H1 (cell line): ENCODE results near the gene KIAA0930. TPM values are rescaled to one million over a fixed set of nuclear protein-coding genes. Genes with fewer than 3 reads are reported as not detected.

Experiments
- CTCF ChIA-PET: fragments of 300-600 bp; sonication (Branson Sonifier 250); formaldehyde crosslinking; loops from one replicate; lab custom pipeline; 2021; ENCODE audit not compliant: partially characterized antibody; lab: Charles Lee
- POLR2A ChIA-PET: fragments of 300-600 bp; sonication (Branson Sonifier 250); formaldehyde crosslinking; loops from one replicate; lab custom pipeline; 2021; ENCODE audit warnings: inconsistent platforms; ENCODE audit not compliant: partially characterized antibody; lab: Charles Lee
- DNase-seq, 2 experiments: peaks; one replicate each; pipeline versions ENCODE4 v3.0.0 to v3.0.0-alpha.2; 2010 to 2022; ENCODE audit warnings: low spot score in 2 of 2, low read depth in 1 of 2, mixed read lengths in 1 of 2
- FAIRE-seq: peaks from 2 replicates; lab custom pipeline; 2011; peaks lifted over from hg19 to GRCh38; lab: Jason Lieb, UNC
- H2AFZ ChIP-seq: 2 replicates; pipeline ENCODE4 v1.8.1; 2012; ENCODE audit warnings: low read length, inconsistent platforms
- H2AK5ac ChIP-seq: 2 replicates; pipeline ENCODE4 v1.6.1; 2013; ENCODE audit warnings: low read depth, low read length
- H2BK120ac ChIP-seq: replicated peaks from 2 replicates; pipeline ENCODE3; 2013; ENCODE audit warnings: low read depth, low read length, inconsistent platforms
- H2BK12ac ChIP-seq: 2 replicates; pipeline ENCODE4 v1.6.1; 2013; ENCODE audit warnings: low read depth, low read length
- H2BK15ac ChIP-seq: 2 replicates; pipeline ENCODE4 v1.6.1; 2013; ENCODE audit warnings: low read length
- H2BK20ac ChIP-seq: 2 replicates; pipeline ENCODE4 v1.6.1; 2013; ENCODE audit warnings: low read length
- H2BK5ac ChIP-seq: 2 replicates; pipeline ENCODE4 v1.6.1; 2013; ENCODE audit warnings: low read depth, low read length
- H3K14ac ChIP-seq: 2 replicates; pipeline ENCODE4 v1.6.1; 2013; ENCODE audit warnings: inconsistent platforms; ENCODE audit not compliant: insufficient read length
- H3K18ac ChIP-seq: 2 replicates; pipeline ENCODE4 v1.6.1; 2013; ENCODE audit warnings: low read length; ENCODE audit errors: extremely low read depth
- H3K23ac ChIP-seq: 2 replicates; pipeline ENCODE4 v1.6.1; 2013; ENCODE audit warnings: inconsistent platforms; ENCODE audit not compliant: insufficient read length
- H3K23me2 ChIP-seq: 2 replicates; pipeline ENCODE4 v1.6.1; 2013; ENCODE audit warnings: low read depth, low read length
- H3K27ac ChIP-seq: 2 replicates; pipeline ENCODE4 v1.6.1; 2011; ENCODE audit warnings: low read depth, low read length, inconsistent platforms
- H3K27me3 ChIP-seq, 4 experiments: replicated peaks in 1 of 4; 1 replicate in 1 of 4; 2 replicates in 3 of 4; pipeline versions ENCODE4 v1.6.1 to v1.8.1; 2011 to 2013; ENCODE audit warnings: low read length in 3 of 4, mild to moderate bottlenecking in 3 of 4, inconsistent platforms in 2 of 4, mixed read lengths in 2 of 4, moderate library complexity in 1 of 4; ENCODE audit not compliant: control insufficient read depth in 3 of 4, insufficient read depth in 3 of 4; ENCODE audit errors: extremely low read depth in 1 of 4
- H3K36me3 ChIP-seq, 4 experiments: 2 replicates each; pipeline versions ENCODE4 v1.6.1 to v1.8.1; 2011 to 2013; ENCODE audit warnings: mild to moderate bottlenecking in 4 of 4, low read length in 3 of 4, moderate library complexity in 2 of 4, control low read depth in 1 of 4, inconsistent platforms in 1 of 4; ENCODE audit not compliant: insufficient read depth in 4 of 4, control insufficient read depth in 2 of 4
- H3K4ac ChIP-seq: replicated peaks from 2 replicates; pipeline ENCODE3; 2013; ENCODE audit warnings: low read length, low read depth, mixed read lengths, inconsistent platforms; ENCODE audit not compliant: insufficient read length
- H3K4me1 ChIP-seq, 4 experiments: replicated peaks in 1 of 4; 1 replicate in 1 of 4; 2 replicates in 3 of 4; pipeline versions ENCODE4 v1.6.1 to v1.8.1; 2011 to 2013; ENCODE audit warnings: low read length in 3 of 4, inconsistent platforms in 2 of 4, mixed read lengths in 1 of 4; ENCODE audit not compliant: insufficient read depth in 4 of 4, control insufficient read depth in 3 of 4
- H3K4me2 ChIP-seq, 2 experiments: 2 replicates each; pipeline versions ENCODE4 v1.6.1 to v1.8.1; 2011 to 2013; ENCODE audit warnings: low read depth in 2 of 2, low read length in 2 of 2, control low read depth in 1 of 2, inconsistent platforms in 1 of 2, mild to moderate bottlenecking in 1 of 2; ENCODE audit not compliant: insufficient read depth in 1 of 2
- H3K4me3 ChIP-seq, 4 experiments: fragments of 200-600, 300-600 bp in 1 of 4; sonication (generic), shearing (Covaris generic), sonication (Bioruptor Twin) in 1 of 4; 2 replicates each; pipeline versions ENCODE4 v1.5.1 to v1.8.1; 2011 to 2016; ENCODE audit warnings: low read length in 4 of 4, low read depth in 3 of 4, control low read depth in 2 of 4, inconsistent platforms in 2 of 4, mild to moderate bottlenecking in 2 of 4, mixed read lengths in 1 of 4, moderate library complexity in 1 of 4; ENCODE audit not compliant: insufficient read depth in 2 of 4; ENCODE audit errors: extremely low read depth in 1 of 4
- H3K56ac ChIP-seq: replicated peaks from 2 replicates; pipeline ENCODE3; 2013; ENCODE audit warnings: low read depth, mild to moderate bottlenecking, mixed read lengths, low read length, inconsistent platforms; ENCODE audit not compliant: insufficient read length
- H3K79me1 ChIP-seq: 2 replicates; pipeline ENCODE4 v1.6.1; 2013; ENCODE audit warnings: low read depth, low read length, control low read depth
- H3K79me2 ChIP-seq, 2 experiments: 2 replicates each; pipeline versions ENCODE4 v1.6.1 to v1.8.1; 2012 to 2013; ENCODE audit warnings: low read length in 2 of 2, mild to moderate bottlenecking in 2 of 2, inconsistent platforms in 1 of 2; ENCODE audit not compliant: insufficient read depth in 2 of 2, control insufficient read depth in 1 of 2
- H3K9ac ChIP-seq, 4 experiments: replicated peaks in 1 of 4; 1 replicate in 1 of 4; 2 replicates in 3 of 4; pipeline versions ENCODE4 v1.6.1 to v1.8.1; 2011 to 2013; ENCODE audit warnings: low read depth in 3 of 4, low read length in 3 of 4, control low read depth in 2 of 4, mild to moderate bottlenecking in 2 of 4, moderate library complexity in 2 of 4, inconsistent platforms in 1 of 4; ENCODE audit errors: extremely low read depth in 1 of 4
- H3K9me3 ChIP-seq, 2 experiments: 2 replicates each; pipeline versions ENCODE4 v1.6.1 to v1.8.1; 2012 to 2013; ENCODE audit warnings: mild to moderate bottlenecking in 2 of 2, moderate library complexity in 2 of 2, control low read depth in 1 of 2, inconsistent platforms in 1 of 2, low read depth in 1 of 2, low read length in 1 of 2, mixed read lengths in 1 of 2; ENCODE audit not compliant: insufficient read depth in 2 of 2
- H4K20me1 ChIP-seq, 2 experiments: replicated peaks in 1 of 2; 2 replicates each; pipeline versions ENCODE3 to v1.8.1; 2011 to 2013; ENCODE audit warnings: inconsistent platforms in 2 of 2, low read length in 2 of 2, mild to moderate bottlenecking in 1 of 2; ENCODE audit not compliant: insufficient read depth in 2 of 2, control insufficient read depth in 1 of 2
- H4K5ac ChIP-seq: 2 replicates; pipeline ENCODE4 v1.6.1; 2013; ENCODE audit warnings: low read length, low read depth, mixed read lengths, inconsistent platforms; ENCODE audit not compliant: insufficient read length
- H4K8ac ChIP-seq: 2 replicates; pipeline ENCODE4 v1.8.0; 2013; ENCODE audit warnings: mild to moderate bottlenecking, moderate library complexity, low read length, inconsistent platforms; ENCODE audit not compliant: insufficient read depth; ENCODE audit errors: extremely low read depth
- H4K91ac ChIP-seq: replicated peaks from 2 replicates; pipeline ENCODE3; 2013; ENCODE audit warnings: low read length, mixed read lengths, inconsistent platforms; ENCODE audit not compliant: insufficient read length
- CTBP2 ChIP-seq: IDR thresholded peaks from 2 replicates; pipeline ENCODE4 v1.7.0; 2011; ENCODE audit warnings: borderline replicate concordance, mild to moderate bottlenecking, moderate library complexity, mixed read lengths, low read length; ENCODE audit not compliant: insufficient read depth, insufficient read length
- GABPA ChIP-seq: IDR thresholded peaks from 2 replicates; pipeline ENCODE4 v1.6.1; 2011; ENCODE audit warnings: mild to moderate bottlenecking, low read length, moderate library complexity, borderline replicate concordance; ENCODE audit not compliant: insufficient read depth
- GTF2F1 ChIP-seq: IDR thresholded peaks from 2 replicates; pipeline ENCODE4 v1.6.1; 2012; ENCODE audit warnings: low read depth, low read length, improper control_type of control experiment, borderline replicate concordance
- POU5F1 ChIP-seq: IDR thresholded peaks from 2 replicates; pipeline ENCODE4 v1.6.1; 2011; ENCODE audit warnings: low read depth, mild to moderate bottlenecking, low read length, moderate library complexity
- RNF2 ChIP-seq: fragments of 200-900, 300-1000 bp; sonication (generic); IDR thresholded peaks from 2 replicates; pipeline ENCODE4 v1.7.1; 2016; ENCODE audit warnings: borderline replicate concordance, low read depth, mild to moderate bottlenecking, antibody characterized with exemption, low read length; ENCODE audit not compliant: poor library complexity, severe bottlenecking; ENCODE audit errors: missing control alignments
- SP2 ChIP-seq: IDR thresholded peaks from 2 replicates; pipeline ENCODE4 v1.6.1; 2012; ENCODE audit warnings: mild to moderate bottlenecking, low read length, inconsistent platforms
- SP4 ChIP-seq: IDR thresholded peaks from 2 replicates; pipeline ENCODE4 v1.6.1; 2012; ENCODE audit warnings: low read length, inconsistent platforms
- TAF7 ChIP-seq: optimal IDR thresholded peaks from 2 replicates; pipeline ENCODE3; 2011; ENCODE audit warnings: low read depth, mild to moderate bottlenecking, inconsistent platforms, low read length, moderate library complexity, borderline replicate concordance
- ZNF274 ChIP-seq: IDR thresholded peaks from 2 replicates; pipeline ENCODE4 v1.7.0; 2012; ENCODE audit warnings: low read length, borderline replicate concordance; ENCODE audit errors: extremely low read depth
- WGBS, 2 experiments: shearing (Covaris generic) in 1 of 2; methylation state at CpG; one replicate each; pipeline versions ENCODE4 v1.1.6 to v1.1.7; 2013 to 2015; ENCODE audit warnings: low lambda C conversion rate in 2 of 2, mixed read lengths in 2 of 2, inconsistent platforms in 1 of 2, low coverage in 1 of 2, missing lambda C conversion rate in 1 of 2; ENCODE audit not compliant: insufficient replicate concordance in 2 of 2, insufficient coverage in 1 of 2, insufficient read length in 1 of 2; ENCODE audit errors: extremely low coverage in 1 of 2, missing lambda C conversion rate in 1 of 2; 5-methylcytosine and 5-hydroxymethylcytosine counted together
- polyA plus RNA-seq, 7 experiments: library from polyadenylated mRNA; depleted of rRNA in 3 of 7; stranded (reverse) in 5 of 7; unstranded in 2 of 7; fragments of >200 nt in 5 of 7; fragments of 200-250 nt in 2 of 7; gene quantifications; 1 replicate in 5 of 7; 2 replicates in 1 of 7; 4 replicates in 1 of 7; pipeline versions ENCODE4 v1.2.1 to v1.2.3, GENCODE V29; 2011 to 2013; ENCODE audit warnings: missing spikeins in 2 of 7, mixed read lengths in 2 of 7
- total RNA-seq: library from RNA; stranded (reverse); fragmentation: NEBNext Ultra II Directional; extraction: Animal tissue kit (Norgen Biotek cat#: 25700); gene quantifications from 2 replicates; pipeline ENCODE4 v1.2.1, GENCODE V29; 2021

KIAA0930 gene
- total and polyA plus RNA-seq, 2 of the 8 experiments (the other 6 are each of a cell fraction or from before 2014, with no cell fraction given), result 61.9 to 66.1 TPM

GRCh38 chr22:45223304-45224117 lies 17.2 kb downstream of the KIAA0930 start:
- Histone ChIP-seq H3K14ac (no peak overlapping the region), H4K20me1 (peaks cover 2 to 20% of the 10 kb centered on the region in 2 experiments), H4K91ac (no peak overlapping the region), H4K8ac (no peak overlapping the region), H3K36me3 (no peaks in the 10 kb centered on the region), H3K79me1 (peaks cover 2% of the 10 kb centered on the region; the same call in 1 of the 2 replicates), H3K27ac (no peak overlapping the region), H3K4me2 (no peak overlapping the region), H2BK12ac (no peak overlapping the region), H2AK5ac (no peak overlapping the region; the same call in 1 of the 2 replicates), H2BK15ac (no peak overlapping the region), H3K23ac (no peak overlapping the region), H3K27me3 (no peaks in the 10 kb centered on the region), H2BK120ac (no peak overlapping the region), H2BK20ac (no peak overlapping the region), H3K56ac (no peak overlapping the region), H3K4me1 (peaks cover 5 to 24% (median 13%) of the 10 kb centered on the region in 4 experiments), H3K23me2 (no peaks in the 10 kb centered on the region), H4K5ac (no peak overlapping the region), H3K79me2 (peaks cover 0 to 9% of the 10 kb centered on the region in 2 experiments; a peak in 2 of 4 replicates), H3K4me3 (no peak overlapping the region), H3K18ac (no peak overlapping the region), H3K9me3 (no peaks in the 10 kb centered on the region), H2AFZ (no peak overlapping the region), H3K4ac (no peak overlapping the region), H2BK5ac (no peak overlapping the region), H3K9ac (no peak overlapping the region)
- DNase-seq (no peak), FAIRE-seq (no peak)
- ChIA-PET POLR2A (interaction anchor here (0.7 kb wide), 1 partner anchor 50 kb away, joined by 4 read pairs; no protein-coding TSS in a partner anchor), CTCF (interaction anchor here (1.3 kb wide), 1 partner anchor 10 kb away, joined by 4 read pairs; no protein-coding TSS in a partner anchor)
- no peak for TF ChIP-seq SP2
- TF ChIP-seq CTBP2, result no peak
- TF ChIP-seq SP4, result no peak
- TF ChIP-seq TAF7, result no peak
- TF ChIP-seq GABPA, result no peak
- TF ChIP-seq RNF2, result no peak
- TF ChIP-seq GTF2F1, result no peak
- no peak for TF ChIP-seq ZNF274
- TF ChIP-seq POU5F1, result no peak
- 87% methylated on average over 5 of the region's 5 CpGs; no CpG with 5 or more reads in 1 of the 2 experiments for WGBS, 2 experiments
